CD4-positive, alpha-beta T cell treated with Interleukin-15 for 4 hours (primary cell): ENCODE measurements around the gene ZNF615.
"Not testable (repeated sequence)": the region's sequence is repeated elsewhere in the genome, so short reads cannot be mapped to it uniquely, and the experiment has no call there.

Experiments used
- DNase-seq: peaks from one replicate; pipeline ENCODE4 v3.0.0-alpha.2; 2020; ENCODE audit warnings: low spot score

ZNF615 gene

GRCh38 chr19:51980116-51980736 is 27.8 kb downstream of the ZNF615 start:
- DNase-seq, result no peak

- no peak for DNase-seq
Measured at GRCh38 chr19:51978882-51979281, 29.1 kb downstream of the ZNF615 start.

GRCh38 chr19:51977346-51977745 is 30.7 kb downstream of the ZNF615 start:
- no peak for DNase-seq

GRCh38 chr19:51976852-51977251 is 31.2 kb downstream of the ZNF615 start:
- no peak for DNase-seq

- not testable (repeated sequence) for DNase-seq
Measured at GRCh38 chr19:51975787-51976186, 32.2 kb downstream of the ZNF615 start.

GRCh38 chr19:51971624-51972023 is 36.4 kb downstream of the ZNF615 start:
- peak; percentile 12 for DNase-seq

- no peak for DNase-seq
Measured at GRCh38 chr19:51970718-51971117, 37.3 kb downstream of the ZNF615 start.

GRCh38 chr19:51965583-51965982 is 42.4 kb downstream of the ZNF615 start:
- DNase-seq, result no peak

GRCh38 chr19:51960621-51961233 is 47.3 kb downstream of the ZNF615 start:
- DNase-seq, result not testable (repeated sequence)

- no peak for DNase-seq
Measured at GRCh38 chr19:51959791-51960190, 48.2 kb downstream of the ZNF615 start.

- not testable (repeated sequence) for DNase-seq
Measured at GRCh38 chr19:51957846-51958245, 50.2 kb downstream of the ZNF615 start.

GRCh38 chr19:51948975-51949374 is 59.0 kb downstream of the ZNF615 start:
- DNase-seq, result no peak

- DNase-seq, result no peak
Measured at GRCh38 chr19:51946602-51947001, 61.4 kb downstream of the ZNF615 start.

- DNase-seq, result no peak
Measured at GRCh38 chr19:51944798-51945552, 63.0 kb downstream of the ZNF615 start.
